HCT116 (cell line): ENCODE data around the gene KHDRBS2. TPM values are rescaled to one million over a fixed set of nuclear protein-coding genes. Genes with fewer than 3 reads are reported as not detected.

Experiments
- ATAC-seq: fragments of 200-7000 bp; cut with Tn5 transposase; 2 replicates; pipeline ENCODE4 v1.9.1; 2020; ENCODE audit warnings: mild to moderate bottlenecking, moderate library complexity
- BruUV-seq: library from RNA; stranded (reverse); fragments of 400-500 nt; replicated peaks from 2 replicates; lab custom pipeline; 2021; lab: Mats Ljungman, UMichigan
- CTCF ChIA-PET: fragments of 300-600 bp; sonication (Branson Sonifier 250); formaldehyde crosslinking; loops from one replicate; lab custom pipeline; 2021; ENCODE audit warnings: antibody characterized with exemption; lab: Charles Lee
- POLR2A ChIA-PET: fragments of 300-600, 350-600 bp; sonication (Branson Sonifier 250); formaldehyde crosslinking; loops from one replicate; lab custom pipeline; 2021; ENCODE audit warnings: antibody characterized with exemption; lab: Charles Lee
- RAD21 ChIA-PET, 2 experiments: fragments of 300-600 bp; sonication (Branson Sonifier 250); formaldehyde crosslinking; loops; one replicate each; lab custom pipeline; 2023; ENCODE audit warnings: low total read pairs in 2 of 2; ENCODE audit not compliant: uncharacterized antibody in 2 of 2, unreplicated experiment in 2 of 2, low non-redundant PET in 1 of 2; lab: Charles Lee
- DNase-seq: peaks from one replicate; pipeline ENCODE4 v3.0.0-alpha.2; 2010; ENCODE audit warnings: low read depth, low spot score
- H2AFZ ChIP-seq: fragments of 200-600 bp; shearing (Covaris generic), sonication (generic); 2 replicates; pipeline ENCODE4 v1.6.1; 2017; ENCODE audit warnings: low read depth, mixed run types, mixed read lengths, antibody characterized with exemption, low read length; ENCODE audit not compliant: poor library complexity, severe bottlenecking
- H3K27ac ChIP-seq: 2 replicates; pipeline ENCODE4 v1.5.1; 2012; ENCODE audit warnings: low read depth, low read length
- H3K27me3 ChIP-seq: fragments of 200-600 bp; sonication (generic); 2 replicates; pipeline ENCODE4 v1.6.1; 2016; ENCODE audit warnings: mixed run types, low read length, mixed read lengths; ENCODE audit not compliant: insufficient read depth
- H3K36me3 ChIP-seq, 2 experiments: fragments of 200-500 bp in 1 of 2; fragments of 200-600 bp in 1 of 2; sonication (Bioruptor generic) in 1 of 2; sonication (generic) in 1 of 2; 2 replicates each; pipeline versions ENCODE4 v1.5.1 to v1.6.1; 2014 to 2016; ENCODE audit warnings: low read length in 2 of 2, inconsistent platforms in 1 of 2, mixed read lengths in 1 of 2, mixed run types in 1 of 2; ENCODE audit not compliant: insufficient read depth in 2 of 2, control insufficient read depth in 1 of 2
- H3K4me1 ChIP-seq, 2 experiments: fragments of 200-600 bp in 1 of 2; sonication (generic) in 1 of 2; 2 replicates each; pipeline versions ENCODE4 v1.5.1 to v1.6.1; 2012 to 2017; ENCODE audit warnings: low read length in 2 of 2, inconsistent platforms in 1 of 2, mild to moderate bottlenecking in 1 of 2, mixed read lengths in 1 of 2, mixed run types in 1 of 2, moderate library complexity in 1 of 2; ENCODE audit not compliant: insufficient read depth in 2 of 2, control insufficient read depth in 1 of 2
- H3K4me2 ChIP-seq: fragments of 200-600 bp; sonication (generic); 2 replicates; pipeline ENCODE4 v1.6.1; 2017; ENCODE audit warnings: mixed run types, low read length, mixed read lengths
- H3K4me3 ChIP-seq, 2 experiments: fragments of 200-600 bp in 1 of 2; sonication (generic) in 1 of 2; replicated peaks in 1 of 2; 2 replicates each; pipeline ENCODE4 v1.5.1; 2011 to 2016; ENCODE audit warnings: low read length in 2 of 2, control low read depth in 1 of 2, low read depth in 1 of 2, mild to moderate bottlenecking in 1 of 2, mixed read lengths in 1 of 2, mixed run types in 1 of 2
- H3K79me2 ChIP-seq: fragments of 200-600 bp; sonication (generic); 2 replicates; pipeline ENCODE4 v1.6.1; 2017; ENCODE audit warnings: mild to moderate bottlenecking, mixed run types, low read length, moderate library complexity, mixed read lengths; ENCODE audit not compliant: insufficient read depth
- H3K9ac ChIP-seq: fragments of 200-600 bp; sonication (generic); 2 replicates; pipeline ENCODE4 v1.6.1; 2016; ENCODE audit warnings: low read length, mixed read lengths
- H3K9me2 ChIP-seq: fragments of 200-600 bp; sonication (generic), shearing (Covaris generic); 2 replicates; pipeline ENCODE4 v1.6.1; 2017; ENCODE audit warnings: mixed run types, mild to moderate bottlenecking, moderate library complexity; ENCODE audit not compliant: insufficient read depth
- H3K9me3 ChIP-seq, 2 experiments: fragments of 200-500 bp in 1 of 2; fragments of 200-600 bp in 1 of 2; sonication (Bioruptor generic) in 1 of 2; sonication (generic) in 1 of 2; 2 replicates each; pipeline ENCODE4 v1.6.1; 2014 to 2017; ENCODE audit warnings: low read length in 2 of 2, mixed read lengths in 2 of 2, inconsistent platforms in 1 of 2, low read depth in 1 of 2, mild to moderate bottlenecking in 1 of 2, mixed run types in 1 of 2, moderate library complexity in 1 of 2; ENCODE audit not compliant: control insufficient read depth in 1 of 2, insufficient read depth in 1 of 2
- H4K20me1 ChIP-seq: fragments of 200-600 bp; sonication (generic), shearing (Covaris generic); 2 replicates; pipeline ENCODE4 v1.6.1; 2017; ENCODE audit warnings: mixed run types, mild to moderate bottlenecking, moderate library complexity; ENCODE audit not compliant: insufficient read depth
- ATF3 ChIP-seq: IDR thresholded peaks from 2 replicates; pipeline ENCODE4 v1.6.1; 2012
- CBX3 ChIP-seq: IDR thresholded peaks from 2 replicates; pipeline ENCODE4 v1.6.1; 2012; ENCODE audit warnings: low read depth
- CEBPB ChIP-seq: IDR thresholded peaks from 2 replicates; pipeline ENCODE4 v1.6.1; 2012; ENCODE audit warnings: low read depth
- EGR1 ChIP-seq: IDR thresholded peaks from 2 replicates; pipeline ENCODE4 v1.6.1; 2012; ENCODE audit warnings: low read depth
- ELF1 ChIP-seq: IDR thresholded peaks from 2 replicates; pipeline ENCODE4 v1.6.1; 2012; ENCODE audit warnings: low read depth, borderline replicate concordance
- EZH2 ChIP-seq: fragments of 200-600 bp; sonication (generic); IDR thresholded peaks from 2 replicates; pipeline ENCODE4 v1.6.1; 2017; ENCODE audit warnings: antibody characterized with exemption, mixed run types
- FOSL1 ChIP-seq: IDR thresholded peaks from 2 replicates; pipeline ENCODE4 v1.6.1; 2012; ENCODE audit warnings: low read depth
- MAX ChIP-seq: IDR thresholded peaks from 2 replicates; pipeline ENCODE4 v1.6.1; 2012
- RAD21 ChIP-seq: IDR thresholded peaks from 2 replicates; pipeline ENCODE4 v1.6.1; 2012; ENCODE audit warnings: low read depth, mild to moderate bottlenecking
- SP1 ChIP-seq: IDR thresholded peaks from 2 replicates; pipeline ENCODE4 v1.6.1; 2012; ENCODE audit warnings: low read depth
- SRF ChIP-seq: IDR thresholded peaks from 2 replicates; pipeline ENCODE4 v1.6.1; 2012; ENCODE audit warnings: low read depth
- YY1 ChIP-seq: IDR thresholded peaks from 2 replicates; pipeline ENCODE4 v1.6.1; 2011; ENCODE audit warnings: low read length, low read depth, moderate library complexity, mild to moderate bottlenecking; ENCODE audit not compliant: insufficient replicate concordance; ENCODE audit errors: extremely low read depth
- ZBTB33 ChIP-seq: IDR thresholded peaks from 2 replicates; pipeline ENCODE4 v1.6.1; 2011; ENCODE audit warnings: mild to moderate bottlenecking, low read length, moderate library complexity; ENCODE audit not compliant: insufficient replicate concordance; ENCODE audit errors: extremely low read depth
- ZNF274 ChIP-seq: fragments of 200-500 bp; sonication (Bioruptor generic); IDR thresholded peaks from 2 replicates; pipeline ENCODE4 v1.6.1; 2014; ENCODE audit warnings: mild to moderate bottlenecking, low read depth, low read length, inconsistent platforms
- intact Hi-C: fragments of 100-400 bp; cut with micrococcal nuclease; formaldehyde crosslinking; loops from 2 replicates; pipeline ENCODE4 v1.10.0; 2022
- total RNA-seq: library from RNA; stranded (reverse); gene quantifications from one replicate; pipeline ENCODE4 v1.2.1, GENCODE V29; 2021; ENCODE audit not compliant: unreplicated experiment

Gene KHDRBS2
- total RNA-seq, 1 experiment from 2014 or later: not detected

- no peak for TF ChIP-seq ZBTB33
- TF ChIP-seq ZNF274: no peak
- no peak for TF ChIP-seq ATF3
- TF ChIP-seq SP1: no peak
- TF ChIP-seq CEBPB: no peak
- TF ChIP-seq FOSL1: no peak
- TF ChIP-seq YY1: no peak
Measured at GRCh38 chr6:61835237-61835636, 450.8 kb downstream of the KHDRBS2 start (continued).

GRCh38 chr6:61833176-61833755 lies 452.8 kb downstream of the KHDRBS2 start:
- no peaks in the 10 kb centered on the region for H3K4me1 ChIP-seq
- no peak for DNase-seq
- ATAC-seq: no peak
- H3K4me3 ChIP-seq: no peak overlapping the region
- ChIA-PET RAD21 (no interaction called here), CTCF (no interaction called here), POLR2A (no interaction called here)
- no peaks in the 10 kb centered on the region for H4K20me1 ChIP-seq
- H3K27ac ChIP-seq: no peak overlapping the region
- no peaks in the 10 kb centered on the region for H3K27me3 ChIP-seq
- H3K4me2 ChIP-seq: no peak overlapping the region
- H3K79me2 ChIP-seq: no peaks in the 10 kb centered on the region
- no peak overlapping the region for H3K9ac ChIP-seq
- intact Hi-C loops: no loop called here
- BruUV-seq: no TSS peak
- H2AFZ ChIP-seq: no peak overlapping the region
- H3K36me3 ChIP-seq: no peaks in the 10 kb centered on the region
- TF ChIP-seq ELF1 (no peak), CBX3 (no peak), EGR1 (no peak), YY1 (no peak), RAD21 (no peak), ZBTB33 (no peak), SRF (no peak), EZH2 (no peak), MAX (no peak)
- TF ChIP-seq, all 23 proteins: peak for 0
- no peaks in the 10 kb centered on the region for H3K9me2 ChIP-seq
- peaks cover 0 to 8% of the 10 kb centered on the region in 2 experiments; a peak in 2 of 4 replicates for H3K9me3 ChIP-seq
